HG03558 (cell line): ENCODE measurements around the gene CD40LG.

Source experiments
- ATAC-seq: cut with Tn5 transposase; IDR thresholded peaks from one replicate; pipeline ENCODE4 v1.9.1; 2021; ENCODE audit warnings: moderate number of reproducible peaks; ENCODE audit not compliant: unreplicated experiment; ENCODE audit errors: extremely low read depth

CD40LG gene

GRCh38 chrX:136692271-136692670 is 44.3 kb downstream of the CD40LG start:
- ATAC-seq, result no peak

- ATAC-seq, result peak; percentile 62
These were observed 46.6 kb downstream of the CD40LG start for GRCh38 chrX:136694431-136695087.

- ATAC-seq, result no peak
These were observed 49.2 kb downstream of the CD40LG start for GRCh38 chrX:136697156-136697555.

GRCh38 chrX:136708348-136708747 is 60.4 kb downstream of the CD40LG start:
- ATAC-seq, result peak; percentile 42
